ENCODE measurements around the gene NBPF3.
"Not testable (repeated sequence)": the region's sequence is repeated elsewhere in the genome, so short reads cannot be mapped to it uniquely, and the experiment has no call there.

The NBPF3 gene

GRCh38 chr1:21438646-21439312, 1.2 kb upstream of the NBPF3 start:
- H3K36me3 ChIP-seq (ENCODE audit: control insufficient read depth, insufficient read depth, low read length); H3K4me1 ChIP-seq (ENCODE audit: control insufficient read depth, insufficient read depth, low read length); H3K4me3 ChIP-seq (ENCODE audit: insufficient read depth, low read depth, low read length); H3K27ac ChIP-seq (ENCODE audit: insufficient read depth, low read depth, low read length, poor library complexity, severe bottlenecking); H3K9me3 ChIP-seq (ENCODE audit: control insufficient read depth, low read length): not testable (repeated sequence)
- H3K27me3 ChIP-seq (ENCODE audit: control insufficient read depth, insufficient read depth, low read length, poor library complexity, severe bottlenecking): peaks cover 29% of the 10 kb centered on the region
- 92 to 93% methylated on average over 12 of the region's 12 CpGs for WGBS, 2 experiments

GRCh38 chr1:21439345-21439720, 604 bp upstream of the NBPF3 start:
- 56 to 58% methylated on average over 7 of the region's 7 CpGs for WGBS, 2 experiments
- H3K4me3 ChIP-seq (ENCODE audit: insufficient read depth, low read depth, low read length): peak overlapping the region; percentile 65
- H3K27ac ChIP-seq (ENCODE audit: insufficient read depth, low read depth, low read length, poor library complexity, severe bottlenecking): no peak overlapping the region
- peaks cover 29% of the 10 kb centered on the region for H3K27me3 ChIP-seq (ENCODE audit: control insufficient read depth, insufficient read depth, low read length, poor library complexity, severe bottlenecking)
- no peaks in the 10 kb centered on the region for H3K36me3 ChIP-seq (ENCODE audit: control insufficient read depth, insufficient read depth, low read length)
- no peaks in the 10 kb centered on the region for H3K4me1 ChIP-seq (ENCODE audit: control insufficient read depth, insufficient read depth, low read length)
- no peaks in the 10 kb centered on the region for H3K9me3 ChIP-seq (ENCODE audit: control insufficient read depth, low read length)

GRCh38 chr1:21440630-21441125, 741 bp downstream of the NBPF3 start:
- not testable (repeated sequence) for H3K36me3 ChIP-seq (ENCODE audit: control insufficient read depth, insufficient read depth, low read length); H3K4me1 ChIP-seq (ENCODE audit: control insufficient read depth, insufficient read depth, low read length); H3K27ac ChIP-seq (ENCODE audit: insufficient read depth, low read depth, low read length, poor library complexity, severe bottlenecking); H3K9me3 ChIP-seq (ENCODE audit: control insufficient read depth, low read length)
- peak overlapping the region; percentile 65 for H3K4me3 ChIP-seq (ENCODE audit: insufficient read depth, low read depth, low read length)
- peaks cover 21% of the 10 kb centered on the region for H3K27me3 ChIP-seq (ENCODE audit: control insufficient read depth, insufficient read depth, low read length, poor library complexity, severe bottlenecking)
- 10 to 11% methylated on average over 21 of the region's 21 CpGs for WGBS, 2 experiments

- not testable (repeated sequence) for H3K27ac ChIP-seq (ENCODE audit: insufficient read depth, low read depth, low read length, poor library complexity, severe bottlenecking); H3K4me1 ChIP-seq (ENCODE audit: control insufficient read depth, insufficient read depth, low read length); H3K36me3 ChIP-seq (ENCODE audit: control insufficient read depth, insufficient read depth, low read length); H3K27me3 ChIP-seq (ENCODE audit: control insufficient read depth, insufficient read depth, low read length, poor library complexity, severe bottlenecking); H3K9me3 ChIP-seq (ENCODE audit: control insufficient read depth, low read length); H3K4me3 ChIP-seq (ENCODE audit: insufficient read depth, low read depth, low read length)
- 90 to 93% methylated on average over 2 of the region's 2 CpGs for WGBS, 2 experiments
Observed at GRCh38 chr1:21446647-21447046, 6.7 kb downstream of the NBPF3 start.

GRCh38 chr1:21447311-21447710, 7.4 kb downstream of the NBPF3 start:
- Histone ChIP-seq H3K36me3 (ENCODE audit: control insufficient read depth, insufficient read depth, low read length) (no peaks in the 10 kb centered on the region), H3K4me1 (ENCODE audit: control insufficient read depth, insufficient read depth, low read length) (no peaks in the 10 kb centered on the region), H3K27me3 (ENCODE audit: control insufficient read depth, insufficient read depth, low read length, poor library complexity, severe bottlenecking) (no peaks in the 10 kb centered on the region), H3K27ac (ENCODE audit: insufficient read depth, low read depth, low read length, poor library complexity, severe bottlenecking) (no peak overlapping the region), H3K4me3 (ENCODE audit: insufficient read depth, low read depth, low read length) (no peak overlapping the region), H3K9me3 (ENCODE audit: control insufficient read depth, low read length) (no peaks in the 10 kb centered on the region)
- 97 to 98% methylated on average over 5 of the region's 5 CpGs for WGBS, 2 experiments

DNA sequence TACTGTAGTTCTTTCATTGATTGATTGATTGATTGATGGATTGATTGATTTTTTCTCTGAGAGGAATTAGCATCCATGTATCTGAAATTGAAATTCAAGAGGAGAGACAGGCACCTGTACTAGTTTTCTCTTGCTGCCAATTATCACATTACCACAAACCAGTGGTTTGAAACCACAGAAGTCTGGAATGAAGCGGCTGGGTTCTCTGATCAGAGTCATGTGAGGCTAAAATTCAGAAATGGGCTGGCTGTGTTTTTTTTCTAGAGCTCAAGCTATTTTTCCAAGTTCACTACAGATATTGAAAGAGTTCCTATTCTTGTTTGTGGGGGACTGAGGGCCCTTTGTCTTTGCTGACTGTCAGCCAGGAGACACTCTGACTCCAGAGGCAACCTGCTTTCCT, 10.0 kb downstream of the NBPF3 start:
- Histone ChIP-seq H3K4me1 (ENCODE audit: control insufficient read depth, insufficient read depth, low read length) (no peaks in the 10 kb centered on the region), H3K4me3 (ENCODE audit: insufficient read depth, low read depth, low read length) (no peak overlapping the region), H3K27me3 (ENCODE audit: control insufficient read depth, insufficient read depth, low read length, poor library complexity, severe bottlenecking) (no peaks in the 10 kb centered on the region), H3K9me3 (ENCODE audit: control insufficient read depth, low read length) (no peaks in the 10 kb centered on the region), H3K36me3 (ENCODE audit: control insufficient read depth, insufficient read depth, low read length) (no peaks in the 10 kb centered on the region), H3K27ac (ENCODE audit: insufficient read depth, low read depth, low read length, poor library complexity, severe bottlenecking) (no peak overlapping the region)
- 100% methylated on average over 1 of the region's 1 CpG for WGBS, 2 experiments

DNA sequence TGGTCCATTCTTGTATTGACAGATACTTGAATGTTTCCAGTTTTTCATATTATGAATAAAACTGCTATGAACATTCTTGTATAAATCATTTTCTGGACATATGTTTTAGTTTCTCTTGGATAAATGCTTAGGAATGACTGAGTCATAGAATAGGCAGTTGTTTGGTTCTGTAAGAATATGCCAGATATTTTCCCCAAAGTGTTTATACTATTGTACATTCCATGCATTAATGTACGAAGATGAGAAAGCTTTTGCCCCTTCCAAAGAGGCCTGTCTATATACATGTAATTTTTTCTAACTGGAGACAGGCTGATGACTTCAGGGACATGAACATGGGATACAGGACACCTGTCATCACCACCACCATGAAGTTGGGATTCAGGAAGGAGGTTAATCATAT, 11.3 kb downstream of the NBPF3 start:
- Histone ChIP-seq H3K27ac (ENCODE audit: insufficient read depth, low read depth, low read length, poor library complexity, severe bottlenecking) (no peak overlapping the region), H3K4me1 (ENCODE audit: control insufficient read depth, insufficient read depth, low read length) (no peaks in the 10 kb centered on the region), H3K27me3 (ENCODE audit: control insufficient read depth, insufficient read depth, low read length, poor library complexity, severe bottlenecking) (no peaks in the 10 kb centered on the region), H3K4me3 (ENCODE audit: insufficient read depth, low read depth, low read length) (no peak overlapping the region), H3K36me3 (ENCODE audit: control insufficient read depth, insufficient read depth, low read length) (no peaks in the 10 kb centered on the region), H3K9me3 (ENCODE audit: control insufficient read depth, low read length) (no peaks in the 10 kb centered on the region)
- 90% methylated on average over 1 of the region's 1 CpG; no CpG with 5 or more reads in 1 of the 2 experiments for WGBS, 2 experiments

DNA sequence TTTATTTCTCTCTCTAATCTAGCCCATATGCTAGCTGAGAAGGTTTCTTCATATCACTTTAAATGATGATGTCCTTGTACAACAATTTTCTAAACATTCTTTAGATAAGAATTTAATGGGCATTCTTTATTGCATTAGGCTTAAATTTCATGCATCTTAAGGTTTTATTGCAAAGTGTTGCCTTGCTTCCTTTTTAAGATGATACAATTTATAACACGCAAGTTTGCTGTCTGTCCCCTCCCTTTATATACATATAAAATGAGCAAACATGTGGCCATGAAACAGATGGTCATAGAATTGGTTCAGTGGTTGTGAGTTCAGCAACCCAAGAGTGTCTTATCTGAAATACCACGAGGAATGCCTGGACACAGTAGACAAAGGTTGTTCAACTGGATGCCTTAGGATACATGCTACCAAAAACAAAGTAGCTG, 12.1 kb downstream of the NBPF3 start:
- Histone ChIP-seq H3K9me3 (ENCODE audit: control insufficient read depth, low read length) (no peaks in the 10 kb centered on the region), H3K36me3 (ENCODE audit: control insufficient read depth, insufficient read depth, low read length) (no peaks in the 10 kb centered on the region), H3K27me3 (ENCODE audit: control insufficient read depth, insufficient read depth, low read length, poor library complexity, severe bottlenecking) (no peaks in the 10 kb centered on the region), H3K4me1 (ENCODE audit: control insufficient read depth, insufficient read depth, low read length) (no peaks in the 10 kb centered on the region), H3K27ac (ENCODE audit: insufficient read depth, low read depth, low read length, poor library complexity, severe bottlenecking) (no peak overlapping the region), H3K4me3 (ENCODE audit: insufficient read depth, low read depth, low read length) (no peak overlapping the region)
- 95 to 100% methylated on average over 1 of the region's 2 CpGs for WGBS, 2 experiments

GRCh38 chr1:21453964-21454614, 14.2 kb downstream of the NBPF3 start:
- not testable (repeated sequence) for H3K27ac ChIP-seq (ENCODE audit: insufficient read depth, low read depth, low read length, poor library complexity, severe bottlenecking); H3K4me1 ChIP-seq (ENCODE audit: control insufficient read depth, insufficient read depth, low read length); H3K4me3 ChIP-seq (ENCODE audit: insufficient read depth, low read depth, low read length); H3K9me3 ChIP-seq (ENCODE audit: control insufficient read depth, low read length); H3K27me3 ChIP-seq (ENCODE audit: control insufficient read depth, insufficient read depth, low read length, poor library complexity, severe bottlenecking); H3K36me3 ChIP-seq (ENCODE audit: control insufficient read depth, insufficient read depth, low read length)
- 86 to 92% methylated on average over 5 of the region's 5 CpGs for WGBS, 2 experiments

DNA sequence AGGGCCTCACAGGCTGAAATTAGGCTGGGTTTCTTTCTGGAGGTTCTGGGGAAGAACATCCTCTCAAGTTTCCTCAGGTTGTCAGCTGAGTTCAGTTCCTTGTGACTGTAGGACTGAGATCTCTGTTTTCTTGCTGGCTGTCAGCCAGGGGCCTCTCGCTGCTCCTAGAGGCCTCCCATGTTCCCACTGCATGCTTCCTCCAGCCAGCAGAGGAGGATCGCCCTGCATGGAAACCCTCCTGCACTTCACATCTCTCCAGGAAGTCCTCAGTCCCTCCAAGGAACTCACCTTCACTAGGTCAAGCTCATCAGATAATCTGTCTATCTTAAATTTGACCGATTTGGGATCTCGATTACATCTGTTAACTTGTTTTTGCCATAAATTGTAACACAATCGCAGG, 15.0 kb downstream of the NBPF3 start:
- H3K27ac ChIP-seq (ENCODE audit: insufficient read depth, low read depth, low read length, poor library complexity, severe bottlenecking); H3K9me3 ChIP-seq (ENCODE audit: control insufficient read depth, low read length); H3K36me3 ChIP-seq (ENCODE audit: control insufficient read depth, insufficient read depth, low read length); H3K27me3 ChIP-seq (ENCODE audit: control insufficient read depth, insufficient read depth, low read length, poor library complexity, severe bottlenecking); H3K4me1 ChIP-seq (ENCODE audit: control insufficient read depth, insufficient read depth, low read length); H3K4me3 ChIP-seq (ENCODE audit: insufficient read depth, low read depth, low read length): not testable (repeated sequence)
- WGBS, 2 experiments: 95 to 100% methylated on average over 3 to 4 of the region's 5 CpGs

All from ectodermal cell (in vitro differentiated cells).